ENCODE data around the gene MDM4. TPM values are rescaled to one million over a fixed set of nuclear protein-coding genes. Genes with fewer than 3 reads are reported as not detected.

MDM4 gene
- total RNA-seq, 1 donor from 2014 or later: 85.5 TPM

GRCh38 chr1:204575221-204576190, 59.3 kb downstream of the MDM4 start:
- intact Hi-C loops (cut with micrococcal nuclease): no loop called here
- no peak overlapping the region for H3K4me3 Mint-ChIP-seq
- peaks cover 14% of the 10 kb centered on the region for H3K36me3 Mint-ChIP-seq (ENCODE audit: low read depth)
- H3K27me3 Mint-ChIP-seq: no peaks in the 10 kb centered on the region
- H3K4me1 Mint-ChIP-seq: peaks cover 26% of the 10 kb centered on the region
- H3K9me3 Mint-ChIP-seq: no peaks in the 10 kb centered on the region
- H3K27ac Mint-ChIP-seq: no peak overlapping the region
- DNase-seq: no peak

GRCh38 chr1:204576422-204576821, 60.2 kb downstream of the MDM4 start:
- DNase-seq: no peak
- H3K9me3 Mint-ChIP-seq: no peaks in the 10 kb centered on the region
- peaks cover 28% of the 10 kb centered on the region for H3K4me1 Mint-ChIP-seq
- intact Hi-C loops (cut with micrococcal nuclease): no loop called here
- H3K4me3 Mint-ChIP-seq: no peak overlapping the region
- peak overlapping the region; percentile 38 for H3K27ac Mint-ChIP-seq
- H3K36me3 Mint-ChIP-seq (ENCODE audit: low read depth): peaks cover 11% of the 10 kb centered on the region
- no peaks in the 10 kb centered on the region for H3K27me3 Mint-ChIP-seq

- no peak for DNase-seq
- Mint-ChIP-seq H3K36me3 (ENCODE audit: low read depth) (peaks cover 12% of the 10 kb centered on the region), H3K4me3 (no peak overlapping the region)
Observed at GRCh38 chr1:204577794-204578478, 61.7 kb downstream of the MDM4 start.

GRCh38 chr1:204578867-204579664, 62.9 kb downstream of the MDM4 start:
- no peaks in the 10 kb centered on the region for H3K9me3 Mint-ChIP-seq
- H3K27ac Mint-ChIP-seq: peak overlapping the region; percentile 98
- peak overlapping the region; percentile 91 for H3K4me3 Mint-ChIP-seq
- peak; percentile 89 for DNase-seq
- intact Hi-C loops (cut with micrococcal nuclease): loop anchor here (1.0 kb wide), 1 partner anchor 12 kb away; no protein-coding TSS in a partner anchor
- peaks cover 12% of the 10 kb centered on the region for H3K36me3 Mint-ChIP-seq (ENCODE audit: low read depth)
- H3K4me1 Mint-ChIP-seq: peaks cover 32% of the 10 kb centered on the region
- H3K27me3 Mint-ChIP-seq: no peaks in the 10 kb centered on the region

More at GRCh38 chr1:204577794-204578478, 61.7 kb downstream of the MDM4 start:
- Mint-ChIP-seq H3K27me3 (no peaks in the 10 kb centered on the region), H3K9me3 (no peaks in the 10 kb centered on the region), H3K4me1 (peaks cover 32% of the 10 kb centered on the region), H3K27ac (peak overlapping the region; percentile 98)
- intact Hi-C loops (cut with micrococcal nuclease): loop anchor here (1.0 kb wide), 1 partner anchor 11 kb away; no protein-coding TSS in a partner anchor

- peaks cover 12% of the 10 kb centered on the region for H3K36me3 Mint-ChIP-seq (ENCODE audit: low read depth)
- H3K4me1 Mint-ChIP-seq: peaks cover 33% of the 10 kb centered on the region
- H3K27me3 Mint-ChIP-seq: no peaks in the 10 kb centered on the region
- H3K9me3 Mint-ChIP-seq: no peaks in the 10 kb centered on the region
- no peak for DNase-seq
- peak overlapping the region; percentile 91 for H3K4me3 Mint-ChIP-seq
- intact Hi-C loops (cut with micrococcal nuclease): no loop called here
- H3K27ac Mint-ChIP-seq: peak overlapping the region; percentile 98
Observed at GRCh38 chr1:204579681-204580080, 63.5 kb downstream of the MDM4 start.

GRCh38 chr1:204580862-204581261, 64.7 kb downstream of the MDM4 start:
- peaks cover 35% of the 10 kb centered on the region for H3K4me1 Mint-ChIP-seq
- H3K9me3 Mint-ChIP-seq: no peaks in the 10 kb centered on the region
- H3K27me3 Mint-ChIP-seq: no peaks in the 10 kb centered on the region
- intact Hi-C loops (cut with micrococcal nuclease): no loop called here
- no peak overlapping the region for H3K4me3 Mint-ChIP-seq
- DNase-seq: no peak
- peaks cover 12% of the 10 kb centered on the region for H3K36me3 Mint-ChIP-seq (ENCODE audit: low read depth)
- H3K27ac Mint-ChIP-seq: no peak overlapping the region

GRCh38 chr1:204581759-204582158, 65.6 kb downstream of the MDM4 start:
- Mint-ChIP-seq H3K36me3 (ENCODE audit: low read depth) (peaks cover 12% of the 10 kb centered on the region), H3K4me3 (no peak overlapping the region), H3K27me3 (no peaks in the 10 kb centered on the region), H3K27ac (no peak overlapping the region), H3K9me3 (no peaks in the 10 kb centered on the region), H3K4me1 (peaks cover 33% of the 10 kb centered on the region)
- intact Hi-C loops (cut with micrococcal nuclease): no loop called here
- no peak for DNase-seq

GRCh38 chr1:204583909-204584632, 67.9 kb downstream of the MDM4 start:
- intact Hi-C loops (cut with micrococcal nuclease): no loop called here
- no peak for DNase-seq
- Mint-ChIP-seq H3K9me3 (no peaks in the 10 kb centered on the region), H3K36me3 (ENCODE audit: low read depth) (peaks cover 9% of the 10 kb centered on the region), H3K27me3 (no peaks in the 10 kb centered on the region), H3K27ac (peak overlapping the region; percentile 29), H3K4me1 (peaks cover 21% of the 10 kb centered on the region), H3K4me3 (no peak overlapping the region)

GRCh38 chr1:204584699-204585372, 68.6 kb downstream of the MDM4 start:
- Mint-ChIP-seq H3K36me3 (ENCODE audit: low read depth) (peaks cover 9% of the 10 kb centered on the region), H3K4me3 (peak overlapping the region; percentile 33), H3K27me3 (no peaks in the 10 kb centered on the region), H3K27ac (peak overlapping the region; percentile 66), H3K9me3 (no peaks in the 10 kb centered on the region), H3K4me1 (peaks cover 14% of the 10 kb centered on the region)
- peak; percentile 73 for DNase-seq
- intact Hi-C loops (cut with micrococcal nuclease): no loop called here

GRCh38 chr1:204587621-204588020, 71.4 kb downstream of the MDM4 start:
- no peaks in the 10 kb centered on the region for H3K36me3 Mint-ChIP-seq (ENCODE audit: low read depth)
- no peaks in the 10 kb centered on the region for H3K9me3 Mint-ChIP-seq
- no peak for DNase-seq
- peaks cover 3% of the 10 kb centered on the region for H3K4me1 Mint-ChIP-seq
- H3K4me3 Mint-ChIP-seq: no peak overlapping the region
- intact Hi-C loops (cut with micrococcal nuclease): no loop called here
- H3K27me3 Mint-ChIP-seq: no peaks in the 10 kb centered on the region
- H3K27ac Mint-ChIP-seq: no peak overlapping the region

- DNase-seq: no peak
- intact Hi-C loops (cut with micrococcal nuclease): no loop called here
- Mint-ChIP-seq H3K27ac (no peak overlapping the region), H3K36me3 (ENCODE audit: low read depth) (no peaks in the 10 kb centered on the region), H3K4me3 (no peak overlapping the region), H3K27me3 (peaks cover 2% of the 10 kb centered on the region), H3K4me1 (peaks cover 3% of the 10 kb centered on the region), H3K9me3 (no peaks in the 10 kb centered on the region)
Observed at GRCh38 chr1:204588826-204589225, 72.6 kb downstream of the MDM4 start.

GRCh38 chr1:204589409-204590038, 73.3 kb downstream of the MDM4 start:
- H3K4me1 Mint-ChIP-seq: peaks cover 2% of the 10 kb centered on the region
- no peaks in the 10 kb centered on the region for H3K36me3 Mint-ChIP-seq (ENCODE audit: low read depth)
- H3K4me3 Mint-ChIP-seq: no peak overlapping the region
- no peak overlapping the region for H3K27ac Mint-ChIP-seq
- DNase-seq: no peak
- peaks cover 2% of the 10 kb centered on the region for H3K27me3 Mint-ChIP-seq
- H3K9me3 Mint-ChIP-seq: no peaks in the 10 kb centered on the region
- intact Hi-C loops (cut with micrococcal nuclease): no loop called here

All from activated CD4-positive, alpha-beta T cell treated with anti-CD3 and anti-CD28 coated beads, Interleukin-2, amount 10 ng/mL, durations not matched to agents 24 days and 14 days (primary cell).